ENCODE data around the gene MFAP5. TPM values are rescaled to one million over a fixed set of nuclear protein-coding genes. Genes with fewer than 3 reads are reported as not detected.

The MFAP5 gene
- total RNA-seq, 1 donor from 2014 or later, result 105 TPM

GRCh38 chr12:8685051-8685450, 22.4 kb upstream of the MFAP5 start:
- no peaks in the 10 kb centered on the region for H3K79me2 ChIP-seq (ENCODE audit: insufficient read depth, low read length)
- no peak overlapping the region for H3K27ac Mint-ChIP-seq (ENCODE audit: unreplicated experiment)
- H3K9me3 Mint-ChIP-seq (ENCODE audit: unreplicated experiment), result no peaks in the 10 kb centered on the region
- H3K27ac ChIP-seq (ENCODE audit: low read depth, low read length), result no peak overlapping the region
- H3K9me3 ChIP-seq (ENCODE audit: insufficient read depth, low read depth, low read length), result no peaks in the 10 kb centered on the region
- peaks cover 24% of the 10 kb centered on the region for H3K4me1 ChIP-seq (ENCODE audit: insufficient read depth, low read length)
- H2AFZ ChIP-seq (ENCODE audit: low read depth, low read length), result no peak overlapping the region
- no peaks in the 10 kb centered on the region for H3K27me3 ChIP-seq (ENCODE audit: insufficient read depth, low read length)
- no peak overlapping the region for H3K4me3 Mint-ChIP-seq (ENCODE audit: unreplicated experiment)
- no peak overlapping the region for H3K4me3 ChIP-seq (ENCODE audit: insufficient read depth, low read depth, low read length)
- DNase-seq (ENCODE audit: low read depth) (no peak), FAIRE-seq (no peak)
- H3K27me3 Mint-ChIP-seq (ENCODE audit: low read depth, unreplicated experiment), result no peaks in the 10 kb centered on the region
- H3K36me3 Mint-ChIP-seq (ENCODE audit: low read depth, unreplicated experiment), result no peaks in the 10 kb centered on the region
- H3K4me2 ChIP-seq (ENCODE audit: low read length), result no peak overlapping the region
- H4K20me1 ChIP-seq (ENCODE audit: insufficient read depth, low read length), result no peaks in the 10 kb centered on the region
- TF ChIP-seq, protein P1, sequence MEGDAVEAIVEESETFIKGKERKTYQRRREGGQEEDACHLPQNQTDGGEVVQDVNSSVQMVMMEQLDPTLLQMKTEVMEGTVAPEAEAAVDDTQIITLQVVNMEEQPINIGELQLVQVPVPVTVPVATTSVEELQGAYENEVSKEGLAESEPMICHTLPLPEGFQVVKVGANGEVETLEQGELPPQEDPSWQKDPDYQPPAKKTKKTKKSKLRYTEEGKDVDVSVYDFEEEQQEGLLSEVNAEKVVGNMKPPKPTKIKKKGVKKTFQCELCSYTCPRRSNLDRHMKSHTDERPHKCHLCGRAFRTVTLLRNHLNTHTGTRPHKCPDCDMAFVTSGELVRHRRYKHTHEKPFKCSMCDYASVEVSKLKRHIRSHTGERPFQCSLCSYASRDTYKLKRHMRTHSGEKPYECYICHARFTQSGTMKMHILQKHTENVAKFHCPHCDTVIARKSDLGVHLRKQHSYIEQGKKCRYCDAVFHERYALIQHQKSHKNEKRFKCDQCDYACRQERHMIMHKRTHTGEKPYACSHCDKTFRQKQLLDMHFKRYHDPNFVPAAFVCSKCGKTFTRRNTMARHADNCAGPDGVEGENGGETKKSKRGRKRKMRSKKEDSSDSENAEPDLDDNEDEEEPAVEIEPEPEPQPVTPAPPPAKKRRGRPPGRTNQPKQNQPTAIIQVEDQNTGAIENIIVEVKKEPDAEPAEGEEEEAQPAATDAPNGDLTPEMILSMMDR (IDR thresholded peaks at IDR 0.05; ENCODE audit: insufficient read depth, low read depth, low read length), result no peak
- TF ChIP-seq EZH2 (IDR thresholded peaks at IDR 0.05; ENCODE audit: insufficient read depth, low read length), result no peak
- no peak overlapping the region for H3K9ac ChIP-seq (ENCODE audit: low read length)
- H3K36me3 ChIP-seq (ENCODE audit: insufficient read depth, low read length), result no peaks in the 10 kb centered on the region
- peaks cover 9% of the 10 kb centered on the region for H3K4me1 Mint-ChIP-seq (ENCODE audit: low read depth, unreplicated experiment)

GRCh38 chr12:8681129-8681884, 18.7 kb upstream of the MFAP5 start:
- Mint-ChIP-seq H3K36me3 (ENCODE audit: low read depth, unreplicated experiment) (no peaks in the 10 kb centered on the region), H3K27ac (ENCODE audit: unreplicated experiment) (no peak overlapping the region), H3K9me3 (ENCODE audit: unreplicated experiment) (no peaks in the 10 kb centered on the region), H3K4me1 (ENCODE audit: low read depth, unreplicated experiment) (peaks cover 23% of the 10 kb centered on the region), H3K27me3 (ENCODE audit: low read depth, unreplicated experiment) (no peaks in the 10 kb centered on the region), H3K4me3 (ENCODE audit: unreplicated experiment) (no peak overlapping the region)
- H3K9me3 ChIP-seq (ENCODE audit: insufficient read depth, low read depth, low read length), result no peaks in the 10 kb centered on the region
- peak overlapping the region; percentile 33 for H3K4me2 ChIP-seq (ENCODE audit: low read length)
- peak overlapping the region; percentile 7 for H3K9ac ChIP-seq (ENCODE audit: low read length)
- H3K27me3 ChIP-seq (ENCODE audit: insufficient read depth, low read length), result no peaks in the 10 kb centered on the region
- H3K36me3 ChIP-seq (ENCODE audit: insufficient read depth, low read length), result no peaks in the 10 kb centered on the region
- DNase-seq (ENCODE audit: low read depth) (peak; percentile 94), FAIRE-seq (no peak)
- TF ChIP-seq EZH2 (IDR thresholded peaks at IDR 0.05; ENCODE audit: insufficient read depth, low read length), result no peak
- TF ChIP-seq, protein P1 (IDR thresholded peaks at IDR 0.05; ENCODE audit: insufficient read depth, low read depth, low read length), result no peak
- H3K4me1 ChIP-seq (ENCODE audit: insufficient read depth, low read length), result peaks cover 13% of the 10 kb centered on the region
- no peak overlapping the region for H2AFZ ChIP-seq (ENCODE audit: low read depth, low read length)
- H3K79me2 ChIP-seq (ENCODE audit: insufficient read depth, low read length), result no peaks in the 10 kb centered on the region
- no peak overlapping the region for H3K4me3 ChIP-seq (ENCODE audit: insufficient read depth, low read depth, low read length)
- peak overlapping the region; percentile 1 for H3K27ac ChIP-seq (ENCODE audit: low read depth, low read length)
- no peaks in the 10 kb centered on the region for H4K20me1 ChIP-seq (ENCODE audit: insufficient read depth, low read length)

DNA sequence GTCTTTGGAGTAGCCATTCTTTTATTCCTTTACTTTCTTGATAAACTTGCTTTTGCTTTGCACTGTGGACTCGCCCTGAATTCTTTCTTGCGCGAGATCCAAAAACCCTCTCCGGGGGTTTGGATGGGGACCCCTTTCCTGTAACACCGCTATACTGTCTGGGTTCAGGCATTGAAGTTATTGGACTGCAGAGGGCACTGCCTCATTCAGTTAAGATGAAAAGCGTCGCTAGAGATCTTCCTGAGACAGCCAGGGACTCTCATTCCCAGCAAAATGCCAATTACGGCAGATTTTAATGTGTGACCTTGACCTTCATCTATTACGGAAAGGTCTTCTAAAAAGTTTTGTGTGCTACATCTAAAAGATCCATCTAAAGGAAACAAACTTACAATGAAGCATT, 17.9 kb upstream of the MFAP5 start:
- H3K4me1 ChIP-seq (ENCODE audit: insufficient read depth, low read length), result peaks cover 13% of the 10 kb centered on the region
- peak overlapping the region; percentile 33 for H3K4me2 ChIP-seq (ENCODE audit: low read length)
- Mint-ChIP-seq H3K4me1 (ENCODE audit: low read depth, unreplicated experiment) (peaks cover 23% of the 10 kb centered on the region), H3K4me3 (ENCODE audit: unreplicated experiment) (no peak overlapping the region), H3K36me3 (ENCODE audit: low read depth, unreplicated experiment) (no peaks in the 10 kb centered on the region), H3K9me3 (ENCODE audit: unreplicated experiment) (no peaks in the 10 kb centered on the region), H3K27ac (ENCODE audit: unreplicated experiment) (no peak overlapping the region), H3K27me3 (ENCODE audit: low read depth, unreplicated experiment) (no peaks in the 10 kb centered on the region)
- H3K9ac ChIP-seq (ENCODE audit: low read length), result no peak overlapping the region
- H3K4me3 ChIP-seq (ENCODE audit: insufficient read depth, low read depth, low read length), result no peak overlapping the region
- no peaks in the 10 kb centered on the region for H4K20me1 ChIP-seq (ENCODE audit: insufficient read depth, low read length)
- no peak for TF ChIP-seq EZH2 (IDR thresholded peaks at IDR 0.05; ENCODE audit: insufficient read depth, low read length)
- TF ChIP-seq, protein P1 (IDR thresholded peaks at IDR 0.05; ENCODE audit: insufficient read depth, low read depth, low read length), result no peak
- no peak overlapping the region for H2AFZ ChIP-seq (ENCODE audit: low read depth, low read length)
- no peaks in the 10 kb centered on the region for H3K9me3 ChIP-seq (ENCODE audit: insufficient read depth, low read depth, low read length)
- no peak overlapping the region for H3K27ac ChIP-seq (ENCODE audit: low read depth, low read length)
- DNase-seq (ENCODE audit: low read depth) (no peak), FAIRE-seq (no peak)
- H3K79me2 ChIP-seq (ENCODE audit: insufficient read depth, low read length), result no peaks in the 10 kb centered on the region
- H3K27me3 ChIP-seq (ENCODE audit: insufficient read depth, low read length), result no peaks in the 10 kb centered on the region
- H3K36me3 ChIP-seq (ENCODE audit: insufficient read depth, low read length), result no peaks in the 10 kb centered on the region
